Endothelial cell of umbilical vein (primary cell): ENCODE results near the gene POR. TPM values are rescaled to one million over a fixed set of nuclear protein-coding genes. Genes with fewer than 3 reads are reported as not detected.
"Not testable (repeated sequence)": the region's sequence is repeated elsewhere in the genome, so short reads cannot be mapped to it uniquely, and the experiment has no call there.

Source experiments
- BruUV-seq: library from RNA; stranded (reverse); fragments of 400-500 nt; replicated peaks from 2 replicates; lab custom pipeline; 2021; lab: Mats Ljungman, UMichigan
- CTCF ChIA-PET: fragments of 300-600, 350-600 bp; sonication (Branson Sonifier 250); formaldehyde crosslinking; loops from one replicate; lab custom pipeline; 2021; ENCODE audit warnings: antibody characterized with exemption, inconsistent platforms; lab: Charles Lee
- POLR2A ChIA-PET: fragments of 300-600, 350-600 bp; sonication (Branson Sonifier 250); formaldehyde crosslinking; loops from one replicate; lab custom pipeline; 2021; ENCODE audit warnings: antibody characterized with exemption, inconsistent platforms; lab: Charles Lee
- DNase-seq: peaks from one replicate; pipeline ENCODE4 v3.0.0-alpha.2; 2011; ENCODE audit warnings: low read depth, low spot score
- FAIRE-seq: peaks from 2 replicates; lab custom pipeline; 2011; peaks lifted over from hg19 to GRCh38; lab: Jason Lieb, UNC
- H2AFZ ChIP-seq: 2 replicates; pipeline ENCODE4 v1.6.0; 2012; ENCODE audit warnings: low read depth, low read length, control low read depth, inconsistent platforms
- H3K27ac ChIP-seq: 2 replicates; pipeline ENCODE4 v1.5.1; 2011; ENCODE audit warnings: low read depth, mild to moderate bottlenecking, control low read depth, low read length, moderate library complexity; ENCODE audit not compliant: insufficient read depth
- H3K27me3 ChIP-seq, 2 experiments: 2 replicates each; pipeline versions ENCODE4 v1.6.0 to v1.6.1; 2011; ENCODE audit warnings: low read length in 2 of 2, mixed read lengths in 1 of 2; ENCODE audit not compliant: control insufficient read depth in 2 of 2, insufficient read depth in 2 of 2
- H3K36me3 ChIP-seq, 2 experiments: 2 replicates in 1 of 2; 3 replicates in 1 of 2; pipeline ENCODE4 v1.5.1; 2011; ENCODE audit warnings: low read length in 2 of 2, mild to moderate bottlenecking in 1 of 2, moderate library complexity in 1 of 2; ENCODE audit not compliant: control insufficient read depth in 2 of 2, insufficient read depth in 2 of 2; ENCODE audit errors: extremely low read depth in 1 of 2
- H3K4me1 ChIP-seq: 3 replicates; pipeline ENCODE4 v1.5.1; 2011; ENCODE audit warnings: mild to moderate bottlenecking, low read length; ENCODE audit not compliant: control insufficient read depth, insufficient read depth; ENCODE audit errors: extremely low read depth
- H3K4me2 ChIP-seq: 2 replicates; pipeline ENCODE4 v1.6.1; 2011; ENCODE audit warnings: low read length, control low read depth, mixed read lengths; ENCODE audit not compliant: insufficient read depth
- H3K4me3 ChIP-seq, 3 experiments: fragments of 200-600 bp in 1 of 3; sonication (generic), shearing (Covaris generic) in 1 of 3; replicated peaks in 1 of 3; 2 replicates each; pipeline ENCODE4 v1.5.1; 2011 to 2016; ENCODE audit warnings: control low read depth in 3 of 3, low read length in 3 of 3, mild to moderate bottlenecking in 2 of 3, inconsistent platforms in 1 of 3, low read depth in 1 of 3, moderate library complexity in 1 of 3; ENCODE audit not compliant: insufficient read depth in 1 of 3
- H3K79me2 ChIP-seq: 2 replicates; pipeline ENCODE4 v1.6.0; 2012; ENCODE audit warnings: low read length, inconsistent platforms; ENCODE audit not compliant: control insufficient read depth, insufficient read depth
- H3K9ac ChIP-seq: replicated peaks from 2 replicates; pipeline ENCODE3; 2011; ENCODE audit warnings: low read length, control low read depth; ENCODE audit not compliant: insufficient read depth; ENCODE audit errors: extremely low read depth
- H3K9me1 ChIP-seq: replicated peaks from 3 replicates; pipeline ENCODE4 v1.6.0; 2011; ENCODE audit warnings: mild to moderate bottlenecking, low read length; ENCODE audit not compliant: control insufficient read depth, insufficient read depth; ENCODE audit errors: extremely low read depth
- H3K9me3 ChIP-seq: replicated peaks from 2 replicates; pipeline ENCODE4 v1.5.1; 2012; ENCODE audit warnings: low read length, inconsistent platforms; ENCODE audit not compliant: control insufficient read depth, insufficient read depth
- H4K20me1 ChIP-seq: replicated peaks from 2 replicates; pipeline ENCODE3; 2011; ENCODE audit warnings: mild to moderate bottlenecking, low read length; ENCODE audit not compliant: control insufficient read depth, insufficient read depth; ENCODE audit errors: extremely low read depth
- CTCF ChIP-seq, 2 donors: IDR thresholded peaks; 1 replicate in 1 of 2; 2 replicates in 1 of 2; pipeline ENCODE4 v1.5.1; 2011; ENCODE audit warnings: low read length in 2 of 2, mild to moderate bottlenecking in 2 of 2, moderate library complexity in 2 of 2, control low read depth in 1 of 2, inconsistent platforms in 1 of 2, low read depth in 1 of 2; ENCODE audit not compliant: insufficient read depth in 1 of 2; ENCODE audit errors: extremely low read depth in 1 of 2
- EZH2 ChIP-seq: IDR thresholded peaks from 2 replicates; pipeline ENCODE4 v1.6.1; 2012; ENCODE audit warnings: borderline replicate concordance, low read depth, mild to moderate bottlenecking, moderate library complexity, low read length, inconsistent platforms; ENCODE audit not compliant: severe bottlenecking
- FOS ChIP-seq: IDR thresholded peaks from 2 replicates; pipeline ENCODE4 v1.6.1; 2011; ENCODE audit warnings: mild to moderate bottlenecking, low read length, moderate library complexity, borderline replicate concordance; ENCODE audit not compliant: insufficient read depth
- GATA2 ChIP-seq: IDR thresholded peaks from 2 replicates; pipeline ENCODE4 v1.7.0; 2011; ENCODE audit warnings: low read depth, mild to moderate bottlenecking, moderate library complexity, mixed read lengths, low read length; ENCODE audit not compliant: insufficient read length, insufficient read depth
- JUN ChIP-seq: IDR thresholded peaks from 2 replicates; pipeline ENCODE4 v1.6.1; 2011; ENCODE audit warnings: borderline replicate concordance, low read depth; ENCODE audit not compliant: insufficient read length, insufficient read depth
- MAX ChIP-seq: IDR thresholded peaks from 2 replicates; pipeline ENCODE4 v1.6.1; 2011; ENCODE audit not compliant: insufficient read depth, insufficient read length
- MYC ChIP-seq: IDR thresholded peaks from one replicate; pipeline ENCODE4 v1.6.1; 2011; ENCODE audit warnings: mild to moderate bottlenecking, low read depth, low read length
- POLR2A ChIP-seq: IDR thresholded peaks from 2 replicates; pipeline ENCODE4 v1.6.1; 2012; ENCODE audit warnings: low read depth, mild to moderate bottlenecking, control low read depth, low read length
- POLR2AphosphoS5 ChIP-seq: IDR thresholded peaks from 2 replicates; pipeline ENCODE4 v1.6.1; 2012; ENCODE audit warnings: low read depth, mild to moderate bottlenecking, control low read depth, low read length, moderate library complexity; ENCODE audit not compliant: insufficient read depth
- dilution Hi-C: fragments of 300-500 bp; cut with MboI; formaldehyde crosslinking; loops from one replicate; pipeline ENCODE4 v1.15.0; 2019; ENCODE audit warnings: low sequenced_read_pairs; ENCODE audit not compliant: extremely low pct_ligation_motif_present
- intact Hi-C: fragments of 100-400 bp; cut with micrococcal nuclease; formaldehyde crosslinking; loops from one replicate; pipeline ENCODE4 v1.10.0; 2022
- polyA plus RNA-seq, 4 experiments: library from polyadenylated mRNA; depleted of rRNA in 3 of 4; stranded (reverse) in 3 of 4; unstranded in 1 of 4; fragments of >200 nt; gene quantifications; 2 replicates each; pipeline versions ENCODE4 v1.2.1 to v1.2.3, GENCODE V29; 2011 to 2012; ENCODE audit warnings: missing spikeins in 1 of 4
- total RNA-seq: library from RNA; stranded (reverse); gene quantifications from 2 replicates; pipeline ENCODE4 v1.2.3, GENCODE V29; 2021

The POR gene
- total and polyA plus RNA-seq, 2 donors (not counting 3 experiments of a cell fraction or from before 2014, with no cell fraction given), result 59.5 to 73.6 TPM

GRCh38 chr7:76003351-76003750 lies 88.4 kb downstream of the POR start:
- TF ChIP-seq MAX (no peak), GATA2 (no peak), FOS (no peak), POLR2A (no peak), JUN (no peak), EZH2 (no peak), POLR2AphosphoS5 (no peak), MYC (no peak), CTCF (IDR thresholded peaks at IDR 0.05; ENCODE audit: extremely low read depth in 1 of 2, insufficient read depth in 1 of 2, low read depth in 1 of 2, low read length in 2 of 2) (no peak)
- dilution Hi-C loops, result no loop called here

GRCh38 chr7:76005004-76005403 lies 90.0 kb downstream of the POR start:
- peaks cover 0 to 20% of the 10 kb centered on the region in 2 experiments for H3K36me3 ChIP-seq
- intact Hi-C loops, H3K9me1 ChIP-seq, dilution Hi-C loops, DNase-seq, H3K4me2 ChIP-seq, H3K9me3 ChIP-seq, FAIRE-seq, CTCF ChIA-PET, H3K27me3 ChIP-seq, H3K79me2 ChIP-seq, BruUV-seq, H2AFZ ChIP-seq, H4K20me1 ChIP-seq, H3K4me3 ChIP-seq, POLR2A ChIA-PET, H3K9ac ChIP-seq, H3K27ac ChIP-seq: not testable (repeated sequence)
- H3K4me1 ChIP-seq, result peaks cover 14% of the 10 kb centered on the region

More at GRCh38 chr7:76003351-76003750, 88.4 kb downstream of the POR start:
- DNase-seq (no peak), FAIRE-seq (no peak)
- ChIA-PET POLR2A (no interaction called here), CTCF (interaction anchor here (1.9 kb wide), 1 partner anchor 17 kb away, joined by 7 read pairs; no protein-coding TSS in a partner anchor)
- no peak overlapping the region for H3K27ac ChIP-seq
- no peaks in the 10 kb centered on the region for H3K9me3 ChIP-seq
- BruUV-seq, result no TSS peak
- no peaks in the 10 kb centered on the region for H4K20me1 ChIP-seq
- H3K27me3 ChIP-seq, result no peaks in the 10 kb centered on the region
- no peaks in the 10 kb centered on the region for H3K9me1 ChIP-seq
- intact Hi-C loops, result no loop called here
- no peak overlapping the region for H3K4me3 ChIP-seq
- H3K4me2 ChIP-seq, result no peak overlapping the region
- H2AFZ ChIP-seq, result no peak overlapping the region
- H3K4me1 ChIP-seq, result peaks cover 1% of the 10 kb centered on the region
- no peak overlapping the region for H3K9ac ChIP-seq
- peaks cover 0 to 20% of the 10 kb centered on the region in 2 experiments for H3K36me3 ChIP-seq
- no peaks in the 10 kb centered on the region for H3K79me2 ChIP-seq
